CD4-positive, alpha-beta T cell treated with Interleukin-15 for 1 hour (primary cell): ENCODE data around the gene ADPRHL1.
"Not testable (repeated sequence)": the region's sequence is repeated elsewhere in the genome, so short reads cannot be mapped to it uniquely, and the experiment has no call there.

ENCODE experiments used
- DNase-seq: peaks from one replicate; pipeline ENCODE4 v3.0.0-alpha.2; 2020

Gene ADPRHL1

GRCh38 chr13:113476811-113477210 lies 23.5 kb upstream of the ADPRHL1 start:
- no peak for DNase-seq

GRCh38 chr13:113475911-113476310 lies 22.6 kb upstream of the ADPRHL1 start:
- DNase-seq, result no peak

- DNase-seq, result no peak
Measured at GRCh38 chr13:113475280-113475679, 22.0 kb upstream of the ADPRHL1 start.

- DNase-seq, result peak; percentile 43
Measured at GRCh38 chr13:113474179-113474578, 20.9 kb upstream of the ADPRHL1 start.

- DNase-seq, result no peak
Measured at GRCh38 chr13:113472355-113473025, 19.2 kb upstream of the ADPRHL1 start.

- DNase-seq, result no peak
Measured at GRCh38 chr13:113471844-113472243, 18.6 kb upstream of the ADPRHL1 start.

- DNase-seq, result not testable (repeated sequence)
Measured at GRCh38 chr13:113470635-113471163, 17.4 kb upstream of the ADPRHL1 start.

- DNase-seq, result no peak
Measured at GRCh38 chr13:113470073-113470472, 16.8 kb upstream of the ADPRHL1 start.

GRCh38 chr13:113469582-113469981 lies 16.3 kb upstream of the ADPRHL1 start:
- no peak for DNase-seq

- no peak for DNase-seq
Measured at GRCh38 chr13:113468472-113469201, 15.3 kb upstream of the ADPRHL1 start.

GRCh38 chr13:113468029-113468428 lies 14.7 kb upstream of the ADPRHL1 start:
- no peak for DNase-seq

GRCh38 chr13:113466383-113466782 lies 13.1 kb upstream of the ADPRHL1 start:
- no peak for DNase-seq

- no peak for DNase-seq
Measured at GRCh38 chr13:113465300-113465699, 12.0 kb upstream of the ADPRHL1 start.

- no peak for DNase-seq
Measured at GRCh38 chr13:113464476-113464875, 11.2 kb upstream of the ADPRHL1 start.

- DNase-seq, result no peak
Measured at GRCh38 chr13:113461022-113461751, 7.9 kb upstream of the ADPRHL1 start.

- DNase-seq, result no peak
Measured at GRCh38 chr13:113460599-113460998, 7.3 kb upstream of the ADPRHL1 start.

GRCh38 chr13:113460064-113460555 lies 6.8 kb upstream of the ADPRHL1 start:
- DNase-seq, result no peak

GRCh38 chr13:113458253-113459065 lies 5.2 kb upstream of the ADPRHL1 start:
- no peak for DNase-seq

- no peak for DNase-seq
Measured at GRCh38 chr13:113457510-113457909, 4.2 kb upstream of the ADPRHL1 start.

- DNase-seq, result no peak
Measured at GRCh38 chr13:113456116-113456702, 2.9 kb upstream of the ADPRHL1 start.

GRCh38 chr13:113455384-113455783 lies 2.1 kb upstream of the ADPRHL1 start:
- DNase-seq, result no peak

- DNase-seq, result no peak
Measured at GRCh38 chr13:113454936-113455335, 1.6 kb upstream of the ADPRHL1 start.
